HG02981 (cell line): ENCODE results near the gene HSPH1.

Experiments
- ATAC-seq: cut with Tn5 transposase; IDR thresholded peaks from one replicate; pipeline ENCODE4 v1.9.1; 2021; ENCODE audit warnings: mild to moderate bottlenecking, moderate library complexity; ENCODE audit not compliant: unreplicated experiment

Gene HSPH1

DNA sequence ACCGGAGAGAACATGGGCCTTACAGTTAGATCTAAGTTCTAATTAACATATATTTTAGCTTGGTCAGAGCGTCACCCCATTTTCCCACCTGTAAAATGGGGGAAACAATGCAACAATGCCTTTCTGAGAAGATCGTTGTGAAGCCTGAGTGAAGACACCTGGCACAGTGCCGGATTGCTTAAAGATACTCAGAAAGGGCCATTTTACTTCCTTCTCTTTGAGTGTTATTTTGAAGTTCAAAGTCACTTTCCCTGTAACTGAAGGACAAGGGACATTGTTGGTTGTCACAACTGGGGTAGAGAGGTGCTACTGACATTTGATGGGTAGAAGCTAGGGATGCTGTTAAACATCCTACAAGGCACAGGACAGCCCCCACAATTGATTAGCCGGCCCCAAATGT, 28.1 kb downstream of the HSPH1 start:
- no peak for ATAC-seq

- no peak for ATAC-seq
These were observed 30.2 kb downstream of the HSPH1 start for GRCh38 chr13:31131470-31131961.

GRCh38 chr13:31129419-31129818, 32.3 kb downstream of the HSPH1 start:
- no peak for ATAC-seq

GRCh38 chr13:31124204-31124603, 37.5 kb downstream of the HSPH1 start:
- ATAC-seq = no peak

- no peak for ATAC-seq
These were observed 39.0 kb downstream of the HSPH1 start for GRCh38 chr13:31122544-31123260.

- no peak for ATAC-seq
These were observed 39.6 kb downstream of the HSPH1 start for GRCh38 chr13:31122143-31122542.

DNA sequence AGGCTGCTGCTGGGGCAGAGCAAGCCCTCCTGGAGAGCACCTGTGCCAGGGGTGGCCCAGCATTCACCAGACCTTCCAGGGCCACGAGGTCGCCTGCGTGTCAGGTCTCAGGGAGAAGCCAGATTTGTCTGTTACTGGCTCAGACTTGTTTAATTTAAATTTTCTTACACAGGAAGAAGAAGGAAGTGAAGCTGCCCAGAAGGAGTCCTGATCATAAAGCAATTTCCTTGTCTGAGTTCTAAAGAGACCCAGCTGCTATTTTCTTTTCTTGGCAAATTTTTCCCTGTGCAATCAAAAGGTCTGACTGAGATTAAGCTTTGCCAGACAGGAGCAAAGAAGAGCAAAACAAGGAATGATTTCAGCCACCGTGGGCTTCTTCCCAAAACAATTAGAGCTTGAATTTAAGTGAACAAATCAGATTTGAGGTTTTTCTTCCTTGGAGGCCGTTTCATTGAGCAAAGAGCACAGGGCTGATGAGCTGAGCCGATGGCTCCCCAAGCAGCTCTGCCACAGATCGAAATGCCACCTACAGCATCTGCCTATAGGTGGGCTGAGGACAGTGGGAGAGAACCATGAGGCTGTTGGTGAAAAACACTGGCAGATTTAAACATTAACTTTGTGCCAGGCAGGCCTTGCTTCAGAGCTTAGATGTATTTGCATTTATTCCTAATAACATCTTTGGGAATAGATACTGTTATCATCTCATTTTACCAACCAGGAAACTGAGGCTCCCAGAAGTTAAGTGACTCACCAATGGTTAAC, 40.1 kb downstream of the HSPH1 start:
- no peak for ATAC-seq

DNA sequence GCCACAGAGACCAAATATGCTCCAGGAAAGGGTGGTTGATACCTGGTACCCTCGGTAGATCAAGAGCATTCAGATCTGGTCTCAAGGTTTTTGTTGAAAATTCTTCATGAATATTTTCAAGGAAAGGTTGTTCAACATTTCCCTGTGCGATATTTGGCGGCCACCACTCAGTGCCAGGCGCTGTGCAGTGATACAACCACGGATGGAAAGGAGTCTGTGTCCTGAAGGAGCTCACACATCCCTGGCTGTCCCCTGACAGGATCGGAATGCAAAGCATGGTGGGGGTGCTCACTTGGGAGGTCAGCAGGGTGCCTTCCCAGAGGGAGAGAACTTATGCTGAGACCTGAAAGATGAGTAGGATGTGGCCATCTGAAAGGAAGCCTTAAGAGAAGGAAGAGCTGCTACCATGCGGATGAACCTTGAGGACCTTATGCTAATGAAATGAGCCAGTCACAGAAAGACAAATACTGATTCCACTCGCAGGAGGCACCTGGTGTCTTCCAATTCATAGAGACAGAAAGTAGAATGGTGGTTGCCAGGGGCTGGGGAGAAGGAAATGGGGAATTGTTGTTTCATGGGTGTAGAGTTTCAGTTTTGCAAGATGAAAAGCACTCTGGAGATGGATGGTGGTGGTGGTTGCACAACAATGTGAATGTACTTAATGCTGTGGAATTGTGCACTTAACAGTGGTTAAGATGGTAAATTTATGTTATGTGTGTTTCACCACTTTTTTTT, 41.6 kb downstream of the HSPH1 start:
- ATAC-seq = no peak

DNA sequence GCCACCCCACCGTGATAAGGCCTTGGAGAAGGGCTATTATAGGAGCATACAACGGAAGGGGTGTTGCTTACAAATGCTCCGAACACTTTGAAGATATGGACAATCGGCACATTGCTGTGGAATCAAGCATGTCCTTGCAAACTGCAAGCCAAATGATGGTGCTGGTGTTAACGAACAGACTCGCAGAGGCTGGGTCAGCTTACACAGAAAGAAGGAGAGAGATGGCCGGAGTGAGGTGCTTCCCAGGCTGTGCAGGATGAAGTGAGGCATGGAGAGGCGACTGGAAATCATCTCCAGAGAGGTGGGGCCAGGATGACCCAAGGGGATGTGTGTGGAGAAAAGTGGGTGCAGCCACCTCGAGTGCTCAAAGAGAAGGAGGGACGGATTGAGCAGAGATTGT, 42.2 kb downstream of the HSPH1 start:
- no peak for ATAC-seq

DNA sequence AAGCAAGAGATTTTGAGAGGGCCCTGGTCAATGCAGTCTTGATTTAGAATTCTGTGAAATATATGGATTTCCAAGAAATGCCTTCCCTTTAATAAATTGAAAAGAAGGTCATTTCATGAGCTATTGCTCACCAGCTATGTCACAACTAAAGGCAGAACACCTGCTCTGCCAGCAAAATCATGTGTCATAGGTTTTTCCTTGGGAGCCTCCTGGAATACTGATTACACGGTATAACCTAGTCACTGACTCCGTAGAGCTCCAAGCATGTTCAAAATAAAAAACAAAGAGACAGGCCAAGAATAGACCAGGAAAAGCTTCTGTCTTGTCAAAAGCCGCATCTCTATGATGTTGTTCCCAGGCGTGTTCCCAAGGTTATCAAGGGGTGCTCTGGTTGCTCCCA, 45.5 kb downstream of the HSPH1 start:
- no peak for ATAC-seq

- no peak for ATAC-seq
These were observed 46.1 kb downstream of the HSPH1 start for GRCh38 chr13:31115616-31116015.

- no peak for ATAC-seq
These were observed 47.1 kb downstream of the HSPH1 start for GRCh38 chr13:31114641-31115040.

DNA sequence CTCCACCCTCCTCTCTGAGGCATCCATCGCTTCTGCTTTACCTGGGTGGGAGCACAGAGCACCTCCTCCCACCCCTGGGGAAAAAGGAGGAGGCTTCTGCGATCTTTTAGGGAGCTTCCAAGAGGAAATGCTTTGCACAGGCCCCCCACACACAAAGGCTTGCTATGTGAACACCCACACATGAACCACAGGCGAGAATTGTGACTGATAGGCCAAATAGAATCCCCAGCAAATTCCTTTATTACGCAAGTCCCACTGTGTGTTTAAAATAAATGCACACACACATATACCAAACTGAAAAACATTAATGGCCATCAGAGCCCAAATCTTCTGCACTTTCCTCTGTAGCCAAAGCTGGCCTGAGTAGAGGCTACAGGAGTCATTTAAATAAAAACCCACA, 50.6 kb downstream of the HSPH1 start:
- no peak for ATAC-seq

- ATAC-seq = no peak
These were observed 51.1 kb downstream of the HSPH1 start for GRCh38 chr13:31110617-31111016.

- ATAC-seq = no peak
These were observed 51.5 kb downstream of the HSPH1 start for GRCh38 chr13:31110169-31110568.

GRCh38 chr13:31107109-31107508, 54.6 kb downstream of the HSPH1 start:
- ATAC-seq = no peak

GRCh38 chr13:31105856-31106255, 55.8 kb downstream of the HSPH1 start:
- ATAC-seq = no peak

DNA sequence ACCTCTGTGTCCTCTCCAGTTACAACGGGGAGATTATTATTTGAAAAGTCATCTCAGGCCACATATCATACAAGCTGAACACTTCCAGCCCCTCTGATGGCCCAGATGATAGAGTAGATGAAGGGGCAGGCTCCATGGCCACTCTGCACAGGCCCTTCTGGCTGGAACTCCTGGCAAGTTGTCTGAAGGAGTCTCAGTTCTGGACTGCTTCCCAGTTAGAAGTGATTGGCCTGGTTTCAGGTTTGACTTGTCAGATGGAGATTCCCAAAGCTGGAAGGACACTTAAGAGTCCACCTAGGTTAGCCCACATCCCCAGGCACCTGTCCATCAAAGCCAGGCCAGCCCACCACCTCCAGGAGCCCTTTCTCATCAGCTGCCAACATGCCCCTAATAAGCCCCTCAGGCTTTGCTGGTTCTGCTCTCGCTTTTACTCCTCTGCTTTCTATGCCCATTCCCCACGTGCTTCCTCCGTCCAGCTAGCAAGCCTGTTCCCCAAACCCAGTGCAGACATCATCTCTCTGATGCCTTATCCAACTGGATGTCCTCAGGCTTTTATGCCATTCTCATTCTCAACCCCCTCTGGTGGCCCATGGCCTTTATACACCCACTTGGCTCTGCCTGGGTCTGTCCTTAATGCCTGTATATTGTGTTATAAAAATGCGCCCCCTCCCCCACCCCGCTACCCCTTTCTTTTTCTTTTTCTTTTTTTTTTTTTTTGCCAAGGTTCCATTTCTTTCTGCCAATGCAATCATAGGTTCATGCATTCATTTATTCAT, 56.5 kb downstream of the HSPH1 start:
- ATAC-seq = no peak

- ATAC-seq = no peak
These were observed 58.8 kb downstream of the HSPH1 start for GRCh38 chr13:31102905-31103304.

GRCh38 chr13:31101472-31102170, 60.1 kb downstream of the HSPH1 start:
- ATAC-seq = no peak
